Activated T-cell treated with anti-CD3 and anti-CD28 coated beads, Interleukin-2, amount 50 U/mL, for 24 hours (primary cell): Measurements from ENCODE around the gene ADCY2.

Experiments used
- DNase-seq: peaks from one replicate; pipeline ENCODE4 v3.0.0-alpha.2; 2020
- H3K27ac Mint-ChIP-seq: 2 replicates; pipeline ENCODE4 v1.8.0; 2020; ENCODE audit warnings: mild to moderate bottlenecking, mixed read lengths
- H3K27me3 Mint-ChIP-seq: 2 replicates; pipeline ENCODE4 v1.8.0; 2020; ENCODE audit warnings: mixed read lengths
- H3K36me3 Mint-ChIP-seq: 2 replicates; pipeline ENCODE4 v1.8.0; 2020; ENCODE audit warnings: low read depth, mixed read lengths
- H3K4me1 Mint-ChIP-seq: 2 replicates; pipeline ENCODE4 v1.8.0; 2020; ENCODE audit warnings: low read depth, mixed read lengths
- H3K4me3 Mint-ChIP-seq: 2 replicates; pipeline ENCODE4 v1.8.0; 2020; ENCODE audit warnings: mild to moderate bottlenecking, moderate library complexity, mixed read lengths
- H3K9me3 Mint-ChIP-seq: 2 replicates; pipeline ENCODE4 v1.8.0; 2020; ENCODE audit warnings: mixed read lengths

ADCY2 gene

DNA sequence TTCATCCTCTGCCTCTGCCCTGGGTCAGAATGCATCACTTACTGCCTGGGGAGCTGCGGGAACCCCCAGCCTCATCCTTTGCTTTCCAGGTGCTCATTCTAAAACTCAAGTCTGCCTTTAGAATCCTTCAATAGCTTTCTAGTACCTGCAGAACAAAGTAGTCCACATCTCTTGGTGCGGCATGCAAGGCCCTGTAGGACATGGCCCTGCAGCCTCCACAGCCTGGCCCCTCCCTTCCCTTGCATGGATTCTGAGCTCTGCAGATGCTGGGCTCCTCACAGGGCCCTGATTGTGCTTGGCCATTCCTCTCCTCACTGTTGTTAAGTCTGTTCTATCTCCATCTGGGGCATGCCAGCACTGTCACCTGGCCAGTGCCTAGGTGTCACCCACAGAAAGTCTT lies 141.6 kb downstream of the ADCY2 start:
- Mint-ChIP-seq H3K27ac (no peak overlapping the region), H3K9me3 (no peaks in the 10 kb centered on the region), H3K36me3 (no peaks in the 10 kb centered on the region), H3K27me3 (peaks cover 3% of the 10 kb centered on the region), H3K4me1 (no peaks in the 10 kb centered on the region), H3K4me3 (no peak overlapping the region)
- no peak for DNase-seq

DNA sequence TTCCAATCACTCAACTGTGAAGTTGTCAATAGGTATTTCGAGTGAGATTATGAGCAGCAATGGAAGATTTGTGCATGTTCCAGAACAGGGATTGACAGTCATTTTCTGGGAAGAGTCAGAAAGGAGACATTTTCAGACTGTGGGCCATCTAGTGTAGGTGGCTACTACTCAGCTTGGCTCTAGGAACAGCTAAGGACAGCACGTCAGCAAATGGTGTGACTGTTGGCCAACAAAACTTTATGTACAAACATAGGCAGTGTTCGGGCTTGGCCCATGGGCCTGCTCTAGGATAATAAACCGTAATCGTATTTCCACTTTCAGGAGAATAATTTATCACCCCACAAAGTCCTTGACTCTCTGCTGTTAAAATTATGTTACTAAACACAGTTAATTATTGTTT lies 143.6 kb downstream of the ADCY2 start:
- DNase-seq = no peak
- H3K27ac Mint-ChIP-seq = no peak overlapping the region
- H3K4me1 Mint-ChIP-seq = no peaks in the 10 kb centered on the region
- no peaks in the 10 kb centered on the region for H3K36me3 Mint-ChIP-seq
- H3K4me3 Mint-ChIP-seq = no peak overlapping the region
- H3K9me3 Mint-ChIP-seq = no peaks in the 10 kb centered on the region
- H3K27me3 Mint-ChIP-seq = peaks cover 3% of the 10 kb centered on the region

- no peaks in the 10 kb centered on the region for H3K4me1 Mint-ChIP-seq
- no peaks in the 10 kb centered on the region for H3K36me3 Mint-ChIP-seq
- no peaks in the 10 kb centered on the region for H3K9me3 Mint-ChIP-seq
- peaks cover 3% of the 10 kb centered on the region for H3K27me3 Mint-ChIP-seq
- DNase-seq = no peak
- no peak overlapping the region for H3K27ac Mint-ChIP-seq
- H3K4me3 Mint-ChIP-seq = no peak overlapping the region
These were observed 145.0 kb downstream of the ADCY2 start for GRCh38 chr5:7540736-7541485.

- no peaks in the 10 kb centered on the region for H3K36me3 Mint-ChIP-seq
- H3K27ac Mint-ChIP-seq = no peak overlapping the region
- H3K4me3 Mint-ChIP-seq = no peak overlapping the region
- DNase-seq = no peak
- no peaks in the 10 kb centered on the region for H3K27me3 Mint-ChIP-seq
- no peaks in the 10 kb centered on the region for H3K4me1 Mint-ChIP-seq
- H3K9me3 Mint-ChIP-seq = no peaks in the 10 kb centered on the region
These were observed 146.0 kb downstream of the ADCY2 start for GRCh38 chr5:7541898-7542297.

DNA sequence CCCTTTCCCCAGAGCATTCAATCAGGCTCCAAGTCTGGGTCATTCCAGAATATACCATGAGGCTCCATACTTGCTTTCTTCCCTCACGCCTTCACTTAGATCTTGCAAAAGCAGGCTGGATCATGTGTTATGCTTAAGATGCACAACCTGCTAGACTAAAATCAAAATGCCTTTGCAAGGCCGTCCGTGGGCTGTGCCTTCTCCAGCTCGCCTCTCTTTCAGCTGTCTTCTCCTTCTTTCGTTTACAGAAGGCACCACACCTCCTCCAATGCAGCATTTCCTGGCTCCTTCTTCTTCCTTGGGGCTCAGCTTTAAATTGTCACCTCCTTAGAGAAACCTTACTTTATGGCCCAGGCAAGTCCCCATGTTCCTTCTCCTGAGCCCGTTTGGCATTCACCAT lies 150.6 kb downstream of the ADCY2 start:
- no peak overlapping the region for H3K4me3 Mint-ChIP-seq
- no peaks in the 10 kb centered on the region for H3K36me3 Mint-ChIP-seq
- no peaks in the 10 kb centered on the region for H3K27me3 Mint-ChIP-seq
- no peak for DNase-seq
- H3K9me3 Mint-ChIP-seq = no peaks in the 10 kb centered on the region
- no peak overlapping the region for H3K27ac Mint-ChIP-seq
- no peaks in the 10 kb centered on the region for H3K4me1 Mint-ChIP-seq

DNA sequence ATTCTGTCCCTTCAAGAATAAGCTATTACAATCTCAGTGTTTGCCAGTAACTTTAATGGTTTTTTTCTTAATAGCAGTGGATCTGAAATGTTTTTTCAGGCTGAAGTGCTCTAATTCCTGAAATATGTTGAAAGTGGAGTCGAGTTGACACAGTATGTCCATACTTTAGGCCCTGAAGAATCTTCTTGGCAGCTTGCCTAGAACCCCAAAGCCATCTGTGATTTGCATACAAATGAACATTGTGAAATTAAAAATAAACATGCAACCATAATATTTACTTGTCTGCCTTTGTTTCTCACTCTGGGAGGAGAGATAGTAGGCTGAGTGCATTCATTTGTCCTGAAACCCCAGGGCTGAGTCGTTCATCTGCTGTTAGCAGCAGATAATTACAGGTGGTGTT lies 152.7 kb downstream of the ADCY2 start:
- no peak overlapping the region for H3K4me3 Mint-ChIP-seq
- no peak overlapping the region for H3K27ac Mint-ChIP-seq
- no peak for DNase-seq
- no peaks in the 10 kb centered on the region for H3K4me1 Mint-ChIP-seq
- no peaks in the 10 kb centered on the region for H3K36me3 Mint-ChIP-seq
- no peaks in the 10 kb centered on the region for H3K9me3 Mint-ChIP-seq
- no peaks in the 10 kb centered on the region for H3K27me3 Mint-ChIP-seq

DNA sequence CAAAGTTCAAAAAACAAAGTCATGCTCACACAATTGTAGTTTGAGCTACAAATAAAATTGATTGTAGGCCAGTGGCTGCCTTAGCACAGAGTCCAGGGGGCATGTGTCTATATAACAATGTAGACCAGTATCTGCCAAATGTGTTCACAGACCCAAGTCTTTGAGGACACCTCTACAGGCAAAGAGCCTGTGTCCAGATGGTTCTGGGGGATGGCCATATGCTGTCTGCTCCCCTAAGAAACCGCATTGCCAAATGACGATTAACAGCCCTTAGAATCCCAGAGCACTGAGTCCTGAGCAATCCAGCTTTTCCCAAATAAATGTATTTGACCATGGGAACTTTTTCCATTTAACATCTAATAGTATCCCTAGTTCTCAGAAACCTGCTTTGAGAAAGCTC lies 169.6 kb downstream of the ADCY2 start:
- Mint-ChIP-seq H3K9me3 (no peaks in the 10 kb centered on the region), H3K36me3 (no peaks in the 10 kb centered on the region), H3K4me3 (no peak overlapping the region), H3K4me1 (no peaks in the 10 kb centered on the region), H3K27ac (no peak overlapping the region), H3K27me3 (no peaks in the 10 kb centered on the region)
- DNase-seq = no peak

DNA sequence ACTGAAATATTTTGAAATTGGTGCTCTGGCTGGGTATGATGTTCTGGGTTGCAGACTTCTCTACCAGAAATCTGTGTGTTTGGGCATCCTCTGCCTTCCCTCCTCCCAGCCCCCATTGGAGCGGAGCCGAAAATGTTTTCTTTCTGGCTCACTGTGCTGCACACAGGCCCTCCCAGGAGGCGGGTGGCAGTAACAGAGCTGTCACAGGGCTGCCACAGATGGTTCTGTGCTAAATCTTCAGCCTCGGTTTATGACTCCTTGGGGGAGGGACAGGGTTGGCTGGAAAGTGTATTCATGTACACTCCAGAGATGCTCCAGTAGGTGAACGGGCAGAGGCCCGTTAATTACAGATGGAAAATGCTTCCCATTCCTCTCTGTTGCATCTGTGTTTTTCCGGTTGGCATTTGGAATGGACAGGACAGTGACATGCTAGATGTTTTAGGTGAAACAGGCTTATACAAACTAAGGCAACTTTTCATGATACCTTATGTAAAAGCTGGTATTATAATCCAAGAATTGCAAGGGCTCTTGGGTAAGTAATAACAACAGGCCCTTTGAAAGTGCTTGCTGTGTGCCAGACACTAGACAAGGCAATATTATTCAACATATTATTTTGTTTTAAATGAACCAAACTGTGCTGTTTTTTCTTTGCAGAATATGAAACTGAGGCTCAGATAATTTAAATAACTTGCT lies 180.2 kb downstream of the ADCY2 start:
- H3K9me3 Mint-ChIP-seq = peaks cover 12% of the 10 kb centered on the region
- no peak overlapping the region for H3K4me3 Mint-ChIP-seq
- no peak overlapping the region for H3K27ac Mint-ChIP-seq
- no peaks in the 10 kb centered on the region for H3K36me3 Mint-ChIP-seq
- no peaks in the 10 kb centered on the region for H3K4me1 Mint-ChIP-seq
- no peaks in the 10 kb centered on the region for H3K27me3 Mint-ChIP-seq
- no peak for DNase-seq

- Mint-ChIP-seq H3K36me3 (no peaks in the 10 kb centered on the region), H3K4me3 (no peak overlapping the region), H3K27ac (no peak overlapping the region), H3K27me3 (no peaks in the 10 kb centered on the region), H3K4me1 (no peaks in the 10 kb centered on the region), H3K9me3 (peaks cover 5% of the 10 kb centered on the region)
- DNase-seq = no peak
These were observed 181.4 kb downstream of the ADCY2 start for GRCh38 chr5:7577381-7577780.

GRCh38 chr5:7578071-7578470 lies 182.1 kb downstream of the ADCY2 start:
- H3K27me3 Mint-ChIP-seq = no peaks in the 10 kb centered on the region
- H3K4me3 Mint-ChIP-seq = no peak overlapping the region
- H3K9me3 Mint-ChIP-seq = no peaks in the 10 kb centered on the region
- DNase-seq = no peak
- no peaks in the 10 kb centered on the region for H3K36me3 Mint-ChIP-seq
- H3K4me1 Mint-ChIP-seq = no peaks in the 10 kb centered on the region
- no peak overlapping the region for H3K27ac Mint-ChIP-seq

DNA sequence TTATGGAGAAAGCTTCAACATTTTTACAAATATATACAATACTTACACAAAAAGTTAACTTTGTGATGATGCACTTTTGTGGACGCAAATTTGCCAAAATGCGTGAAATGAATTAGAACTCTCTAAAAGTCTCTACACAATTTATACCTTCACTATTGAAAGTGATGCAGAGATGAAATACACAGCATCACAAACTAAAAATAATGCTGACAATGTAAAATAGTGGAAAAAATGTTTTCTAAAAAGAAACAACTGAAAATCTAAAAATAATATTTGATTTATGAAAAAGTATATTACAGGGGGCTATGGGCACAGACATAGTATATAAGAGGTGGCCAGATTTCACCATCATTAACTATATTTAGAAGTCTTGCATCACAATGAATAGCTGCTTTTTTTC lies 188.8 kb downstream of the ADCY2 start:
- H3K4me3 Mint-ChIP-seq = no peak overlapping the region
- H3K9me3 Mint-ChIP-seq = no peaks in the 10 kb centered on the region
- no peak for DNase-seq
- no peaks in the 10 kb centered on the region for H3K36me3 Mint-ChIP-seq
- H3K27me3 Mint-ChIP-seq = no peaks in the 10 kb centered on the region
- no peak overlapping the region for H3K27ac Mint-ChIP-seq
- H3K4me1 Mint-ChIP-seq = no peaks in the 10 kb centered on the region

DNA sequence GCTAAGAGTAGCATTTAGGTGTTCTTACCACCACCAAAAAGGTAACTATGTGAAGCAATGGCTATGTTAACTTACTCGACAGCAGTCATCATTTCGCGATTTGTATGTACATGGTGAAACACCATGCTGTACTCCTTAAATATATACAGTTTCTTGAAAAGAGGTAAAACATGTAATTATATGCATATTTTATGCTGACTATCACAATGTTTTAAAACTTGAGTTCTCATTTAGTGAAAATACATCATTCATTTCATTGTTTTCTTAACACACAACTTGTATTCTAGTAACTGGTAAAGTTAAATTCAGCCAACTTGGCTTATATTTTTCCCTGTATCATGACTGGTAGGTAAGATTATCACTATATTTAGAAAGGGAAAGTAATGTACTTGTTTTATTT lies 189.9 kb downstream of the ADCY2 start:
- Mint-ChIP-seq H3K4me1 (no peaks in the 10 kb centered on the region), H3K27ac (no peak overlapping the region), H3K27me3 (no peaks in the 10 kb centered on the region), H3K9me3 (no peaks in the 10 kb centered on the region), H3K36me3 (no peaks in the 10 kb centered on the region), H3K4me3 (no peak overlapping the region)
- no peak for DNase-seq

- Mint-ChIP-seq H3K4me1 (no peaks in the 10 kb centered on the region), H3K27ac (no peak overlapping the region), H3K36me3 (no peaks in the 10 kb centered on the region), H3K27me3 (no peaks in the 10 kb centered on the region), H3K9me3 (no peaks in the 10 kb centered on the region), H3K4me3 (no peak overlapping the region)
- no peak for DNase-seq
These were observed 190.5 kb downstream of the ADCY2 start for GRCh38 chr5:7586480-7586879.

- Mint-ChIP-seq H3K4me3 (no peak overlapping the region), H3K4me1 (no peaks in the 10 kb centered on the region), H3K27me3 (no peaks in the 10 kb centered on the region), H3K27ac (no peak overlapping the region), H3K36me3 (no peaks in the 10 kb centered on the region), H3K9me3 (no peaks in the 10 kb centered on the region)
- no peak for DNase-seq
These were observed 193.9 kb downstream of the ADCY2 start for GRCh38 chr5:7589800-7590199.

- no peak overlapping the region for H3K27ac Mint-ChIP-seq
- no peaks in the 10 kb centered on the region for H3K4me1 Mint-ChIP-seq
- no peak for DNase-seq
- H3K36me3 Mint-ChIP-seq = no peaks in the 10 kb centered on the region
- H3K4me3 Mint-ChIP-seq = no peak overlapping the region
- H3K27me3 Mint-ChIP-seq = no peaks in the 10 kb centered on the region
- H3K9me3 Mint-ChIP-seq = no peaks in the 10 kb centered on the region
These were observed 197.0 kb downstream of the ADCY2 start for GRCh38 chr5:7592910-7593309.
